Measurements from ENCODE around the gene USP15.

DNA sequence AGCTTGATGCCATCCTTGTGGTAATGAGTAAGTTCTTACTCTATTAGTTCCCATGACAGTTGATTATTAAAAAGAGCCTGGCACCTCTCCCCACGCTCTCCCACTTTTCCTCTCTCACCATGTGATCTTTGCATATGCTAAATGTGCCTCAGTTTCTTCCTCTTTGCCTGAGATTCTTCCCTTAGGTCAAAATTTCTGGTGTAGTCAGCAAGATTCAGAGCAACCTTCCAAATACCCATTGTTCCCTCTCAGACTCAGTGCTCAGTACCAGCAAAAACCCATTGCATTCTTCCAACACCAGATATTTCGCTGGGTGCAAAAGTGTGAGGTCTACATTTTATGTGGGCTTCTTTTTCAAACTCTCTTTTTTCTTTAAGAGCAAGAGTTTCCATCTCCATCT is 10.8 kb upstream of the USP15 start:
- TF ChIP-seq, protein P1, sequence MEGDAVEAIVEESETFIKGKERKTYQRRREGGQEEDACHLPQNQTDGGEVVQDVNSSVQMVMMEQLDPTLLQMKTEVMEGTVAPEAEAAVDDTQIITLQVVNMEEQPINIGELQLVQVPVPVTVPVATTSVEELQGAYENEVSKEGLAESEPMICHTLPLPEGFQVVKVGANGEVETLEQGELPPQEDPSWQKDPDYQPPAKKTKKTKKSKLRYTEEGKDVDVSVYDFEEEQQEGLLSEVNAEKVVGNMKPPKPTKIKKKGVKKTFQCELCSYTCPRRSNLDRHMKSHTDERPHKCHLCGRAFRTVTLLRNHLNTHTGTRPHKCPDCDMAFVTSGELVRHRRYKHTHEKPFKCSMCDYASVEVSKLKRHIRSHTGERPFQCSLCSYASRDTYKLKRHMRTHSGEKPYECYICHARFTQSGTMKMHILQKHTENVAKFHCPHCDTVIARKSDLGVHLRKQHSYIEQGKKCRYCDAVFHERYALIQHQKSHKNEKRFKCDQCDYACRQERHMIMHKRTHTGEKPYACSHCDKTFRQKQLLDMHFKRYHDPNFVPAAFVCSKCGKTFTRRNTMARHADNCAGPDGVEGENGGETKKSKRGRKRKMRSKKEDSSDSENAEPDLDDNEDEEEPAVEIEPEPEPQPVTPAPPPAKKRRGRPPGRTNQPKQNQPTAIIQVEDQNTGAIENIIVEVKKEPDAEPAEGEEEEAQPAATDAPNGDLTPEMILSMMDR (IDR thresholded peaks at IDR 0.05; ENCODE audit: low read depth, low read length, poor library complexity, severe bottlenecking): no peak
- no peak for TF ChIP-seq EZH2phosphoT487 (IDR thresholded peaks at IDR 0.05; ENCODE audit: borderline replicate concordance, low read length)
